Natural killer cell (primary cell): ENCODE measurements around the gene CATSPERZ. TPM values are rescaled to one million over a fixed set of nuclear protein-coding genes. Genes with fewer than 3 reads are reported as not detected.

ENCODE experiments used
- ATAC-seq, 3 donors: fragments of 150-1000 bp in 2 of 3; fragments of 200-7000 bp in 1 of 3; cut with Tn5 transposase; 1 replicate in 1 of 3; 2 replicates in 2 of 3; pipeline ENCODE4 v1.10.0; 2021; ENCODE audit warnings: mild to moderate bottlenecking in 2 of 3, moderate library complexity in 2 of 3
- DNase-seq, 2 donors: peaks; one replicate each; pipeline versions ENCODE4 v3.0.0 to v3.0.0-alpha.2; 2013 to 2021; ENCODE audit warnings: mixed read lengths in 1 of 2
- H3K27ac ChIP-seq: one replicate; pipeline ENCODE4 v1.5.1; 2013; ENCODE audit warnings: mild to moderate bottlenecking, low read length
- H3K27me3 ChIP-seq: one replicate; pipeline ENCODE4 v1.6.1; 2013; ENCODE audit warnings: low read length; ENCODE audit not compliant: control insufficient read depth, insufficient read depth
- H3K36me3 ChIP-seq: one replicate; pipeline ENCODE4 v1.6.1; 2013; ENCODE audit warnings: low read length; ENCODE audit not compliant: control insufficient read depth, insufficient read depth
- H3K4me1 ChIP-seq: one replicate; pipeline ENCODE4 v1.6.1; 2013; ENCODE audit warnings: low read length; ENCODE audit not compliant: control insufficient read depth, insufficient read depth
- H3K4me3 ChIP-seq: one replicate; pipeline ENCODE4 v1.5.1; 2013; ENCODE audit warnings: low read length
- H3K9me3 ChIP-seq: one replicate; pipeline ENCODE4 v1.6.1; 2013; ENCODE audit warnings: low read length; ENCODE audit not compliant: control insufficient read depth, insufficient read depth
- H3K27ac Mint-ChIP-seq, 2 donors: one replicate each; pipeline ENCODE4 v1.8.0; 2022; ENCODE audit warnings: mild to moderate bottlenecking in 2 of 2, mixed read lengths in 2 of 2, moderate library complexity in 1 of 2
- H3K27me3 Mint-ChIP-seq, 2 donors: one replicate each; pipeline ENCODE4 v1.8.0; 2022; ENCODE audit warnings: low read depth in 2 of 2, mixed read lengths in 2 of 2
- H3K36me3 Mint-ChIP-seq: one replicate; pipeline ENCODE4 v1.8.0; 2022; ENCODE audit warnings: mixed read lengths
- H3K4me1 Mint-ChIP-seq, 2 donors: one replicate each; pipeline ENCODE4 v1.8.0; 2022; ENCODE audit warnings: mixed read lengths in 2 of 2
- H3K4me3 Mint-ChIP-seq: one replicate; pipeline ENCODE4 v1.8.0; 2022; ENCODE audit warnings: mild to moderate bottlenecking, moderate library complexity, mixed read lengths
- H3K9me3 Mint-ChIP-seq, 2 donors: one replicate each; pipeline ENCODE4 v1.8.0; 2022; ENCODE audit warnings: mixed read lengths in 2 of 2
- WGBS: methylation state at CpG from one replicate; pipeline ENCODE4 v1.1.7; 2013; ENCODE audit warnings: missing lambda C conversion rate; ENCODE audit not compliant: insufficient coverage; 5-methylcytosine and 5-hydroxymethylcytosine counted together
- intact Hi-C: fragments of 100-400 bp; cut with micrococcal nuclease; formaldehyde crosslinking; loops from one replicate; pipeline ENCODE4 v1.14.2; 2022
- total RNA-seq, 4 donors: library from RNA; stranded (reverse); fragments of 120-200 nt in 1 of 4; gene quantifications; one replicate each; pipeline versions ENCODE4 v1.2.3 to v1.2.4, GENCODE V29; 2013 to 2022
- TF ChIP-seq, protein P1 (sequence below): fragments of 200-600 bp; IDR thresholded peaks from one replicate; pipeline ENCODE4 v1.8.0; 2022; ENCODE audit warnings: antibody characterized with exemption

The CATSPERZ gene
- total RNA-seq, 3 donors from 2014 or later (not counting 1 experiment from before 2014, with no cell fraction given), result 0.80 to 0.90 TPM; not detected in 1

DNA sequence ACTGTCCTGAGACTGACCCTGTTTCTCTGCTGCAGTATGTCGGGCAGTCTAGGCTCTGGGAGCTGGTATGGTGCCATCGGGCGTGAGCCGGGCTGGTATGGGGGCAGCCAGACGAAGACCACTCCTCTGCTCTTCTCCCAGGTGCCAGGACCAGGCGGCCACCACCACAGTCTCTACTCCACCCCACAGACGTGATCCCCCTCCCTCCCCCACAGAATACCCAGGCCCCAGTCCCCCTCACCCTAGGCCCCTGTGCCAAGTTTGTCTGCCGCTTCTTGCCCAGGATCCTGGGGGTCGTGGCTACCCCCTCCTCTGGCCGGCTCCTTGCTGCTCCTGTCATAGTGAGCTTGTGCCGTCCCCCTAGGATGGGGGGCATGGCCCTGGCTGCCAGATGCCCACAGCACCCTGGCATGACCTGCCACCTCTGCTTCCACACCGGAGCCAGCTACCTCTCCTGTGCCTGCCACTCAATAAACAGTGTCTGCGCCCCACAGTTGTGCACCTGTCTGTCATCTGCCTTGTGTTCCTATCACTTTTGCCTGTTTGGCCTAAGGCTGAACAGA lies 11.1 kb upstream of the CATSPERZ start:
- intact Hi-C loops, result no loop called here
- Histone ChIP-seq H3K27ac (no peak overlapping the region), H3K36me3 (no peaks in the 10 kb centered on the region), H3K4me1 (peaks cover 25% of the 10 kb centered on the region), H3K4me3 (no peak overlapping the region), H3K9me3 (no peaks in the 10 kb centered on the region), H3K27me3 (peaks cover 20% of the 10 kb centered on the region)
- ATAC-seq, result no peak
- 93% methylated on average over 13 of the region's 13 CpGs for WGBS
- Mint-ChIP-seq H3K36me3 (no peaks in the 10 kb centered on the region), H3K9me3 (no peaks in the 10 kb centered on the region), H3K4me3 (peak overlapping the region; percentile 6), H3K27ac (no peak overlapping the region), H3K4me1 (peaks cover 13 to 26% of the 10 kb centered on the region in 2 donors), H3K27me3 (peaks cover 7 to 19% of the 10 kb centered on the region in 2 donors)
- TF ChIP-seq, protein P1, sequence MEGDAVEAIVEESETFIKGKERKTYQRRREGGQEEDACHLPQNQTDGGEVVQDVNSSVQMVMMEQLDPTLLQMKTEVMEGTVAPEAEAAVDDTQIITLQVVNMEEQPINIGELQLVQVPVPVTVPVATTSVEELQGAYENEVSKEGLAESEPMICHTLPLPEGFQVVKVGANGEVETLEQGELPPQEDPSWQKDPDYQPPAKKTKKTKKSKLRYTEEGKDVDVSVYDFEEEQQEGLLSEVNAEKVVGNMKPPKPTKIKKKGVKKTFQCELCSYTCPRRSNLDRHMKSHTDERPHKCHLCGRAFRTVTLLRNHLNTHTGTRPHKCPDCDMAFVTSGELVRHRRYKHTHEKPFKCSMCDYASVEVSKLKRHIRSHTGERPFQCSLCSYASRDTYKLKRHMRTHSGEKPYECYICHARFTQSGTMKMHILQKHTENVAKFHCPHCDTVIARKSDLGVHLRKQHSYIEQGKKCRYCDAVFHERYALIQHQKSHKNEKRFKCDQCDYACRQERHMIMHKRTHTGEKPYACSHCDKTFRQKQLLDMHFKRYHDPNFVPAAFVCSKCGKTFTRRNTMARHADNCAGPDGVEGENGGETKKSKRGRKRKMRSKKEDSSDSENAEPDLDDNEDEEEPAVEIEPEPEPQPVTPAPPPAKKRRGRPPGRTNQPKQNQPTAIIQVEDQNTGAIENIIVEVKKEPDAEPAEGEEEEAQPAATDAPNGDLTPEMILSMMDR, result no peak
- no peak for DNase-seq

DNA sequence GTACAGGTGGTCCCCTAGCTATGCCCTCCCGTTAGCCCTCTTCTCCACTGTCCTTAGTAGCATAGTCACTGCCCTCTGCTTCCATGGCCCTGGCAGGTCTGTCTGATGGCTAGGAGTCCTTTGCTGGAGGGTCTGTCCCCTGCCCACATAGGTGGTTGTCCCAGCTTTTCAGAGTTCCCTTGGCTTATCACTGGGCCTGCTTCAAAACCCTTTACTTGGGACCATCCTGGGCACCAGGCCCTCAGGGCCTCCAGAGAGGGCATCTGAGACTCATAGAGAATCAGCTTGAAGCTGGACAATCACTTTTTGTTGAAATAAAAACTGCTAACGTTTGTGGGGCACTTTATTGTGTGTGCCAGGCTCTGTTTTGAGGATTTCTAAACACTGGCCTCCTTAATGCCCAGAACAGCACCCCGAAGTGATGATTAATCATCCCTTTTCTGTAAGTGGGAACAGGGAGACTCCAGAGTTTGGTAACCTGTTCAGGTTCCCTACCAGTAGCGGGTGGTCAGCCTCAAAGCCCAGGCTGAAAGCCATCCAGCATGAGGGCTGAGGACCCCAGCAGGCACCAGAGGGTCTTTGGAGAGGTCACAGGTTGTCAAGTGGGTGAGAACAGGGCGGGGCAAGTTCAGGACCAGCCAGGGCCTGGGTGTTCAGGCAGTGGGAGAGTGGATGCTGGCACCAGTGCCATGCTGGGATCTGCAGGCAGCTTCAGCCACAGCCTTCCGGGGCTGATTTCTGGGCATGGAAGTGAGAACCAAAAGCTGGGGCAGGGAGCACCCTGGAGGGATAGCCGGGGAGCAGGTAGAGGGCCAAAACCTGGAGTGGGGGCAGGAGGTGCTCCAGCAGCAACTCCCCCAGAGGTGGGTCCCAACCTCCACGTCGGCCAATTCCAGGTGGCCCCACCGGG lies 9.6 kb upstream of the CATSPERZ start:
- ATAC-seq (no peak), DNase-seq (no peak)
- Histone ChIP-seq H3K4me1 (peaks cover 21% of the 10 kb centered on the region), H3K36me3 (no peaks in the 10 kb centered on the region), H3K27ac (no peak overlapping the region), H3K27me3 (peaks cover 26% of the 10 kb centered on the region), H3K9me3 (no peaks in the 10 kb centered on the region), H3K4me3 (no peak overlapping the region)
- Mint-ChIP-seq H3K27me3 (peaks cover 19 to 30% of the 10 kb centered on the region in 2 donors), H3K27ac (peak overlapping the region in 1 of 2 donors; percentile 54), H3K36me3 (no peaks in the 10 kb centered on the region), H3K4me3 (peak overlapping the region; percentile 84), H3K9me3 (no peaks in the 10 kb centered on the region), H3K4me1 (peaks cover 13 to 24% of the 10 kb centered on the region in 2 donors)
- WGBS, result 65% methylated on average over 10 of the region's 10 CpGs
- intact Hi-C loops, result no loop called here
- TF ChIP-seq, protein P1, result no peak

DNA sequence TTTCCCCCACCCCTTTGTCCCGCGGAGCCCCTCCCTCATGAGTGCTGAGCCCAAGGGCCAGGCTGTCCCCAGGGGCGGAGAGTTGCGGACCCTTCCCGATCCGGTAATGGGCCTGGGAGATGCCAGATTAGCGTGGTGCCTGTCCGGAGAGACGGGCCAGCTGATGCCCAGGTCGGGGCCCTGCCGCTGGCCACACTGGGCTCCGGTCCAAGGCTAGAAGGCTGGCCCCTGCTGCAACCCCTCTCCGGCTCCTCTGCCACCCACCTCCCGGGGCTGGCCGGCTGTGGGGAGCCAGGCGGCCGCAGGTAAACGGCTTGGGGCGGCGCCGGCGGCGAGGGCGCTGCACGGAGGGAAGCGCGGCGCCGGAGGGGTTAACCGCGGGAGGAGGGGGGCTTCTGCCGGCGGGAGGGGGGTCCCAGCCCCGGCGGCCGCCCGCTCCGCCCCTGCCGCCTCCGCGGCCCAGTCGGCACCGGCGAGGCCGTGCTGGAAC lies 8.9 kb upstream of the CATSPERZ start, which contains the start of gene KCNK4:
KCNK4 (plus strand) TSS at position 41 of the 490 bp plus-strand sequence. CDS start 1,717 bp downstream, outside the sequence.
- intact Hi-C loops, result no loop called here
- ATAC-seq (peak in 1 of 3 donors; percentile 2), DNase-seq (no peak)
- H3K27ac Mint-ChIP-seq, result peak within 1 kb of the TSS in 1 of 2 donors; percentile 54
- Histone ChIP-seq H3K9me3 (no peaks in the 10 kb centered on the region), H3K4me3 (no peak within 1 kb of the TSS), H3K4me1 (peaks cover 16% of the 10 kb centered on the region), H3K27me3 (peaks cover 31% of the 10 kb centered on the region), H3K27ac (no peak within 1 kb of the TSS), H3K36me3 (no peaks in the 10 kb centered on the region)
- H3K27me3 Mint-ChIP-seq, result peaks cover 23 to 34% of the 10 kb centered on the region in 2 donors
- H3K4me3 Mint-ChIP-seq, result peak within 1 kb of the TSS; percentile 84
- H3K36me3 Mint-ChIP-seq, result no peaks in the 10 kb centered on the region
- H3K9me3 Mint-ChIP-seq, result no peaks in the 10 kb centered on the region
- TF ChIP-seq, protein P1, result no peak
- H3K4me1 Mint-ChIP-seq, result peaks cover 13 to 22% of the 10 kb centered on the region in 2 donors
- WGBS, result 6% methylated on average over 45 of the region's 45 CpGs
